Esophagus muscularis mucosa (tissue), 4 donors: Measurements from ENCODE around the gene LRRC61.
"Not testable (repeated sequence)": the region's sequence is repeated elsewhere in the genome, so short reads cannot be mapped to it uniquely, and the experiment has no call there.

Experiments
- EP300 ChIP-seq: sonication (generic); formaldehyde crosslinking; IDR thresholded peaks from one replicate; pipeline ENCODE4 v1.6.1; 2017; ENCODE audit warnings: antibody characterized with exemption
- POLR2A ChIP-seq: fragments of 450-650 bp; IDR thresholded peaks from one replicate; pipeline ENCODE4 v1.6.1; 2017; ENCODE audit warnings: antibody characterized with exemption, moderate library complexity, mild to moderate bottlenecking, low read depth
- POLR2AphosphoS5 ChIP-seq, 2 donors: sonication (generic); formaldehyde crosslinking; IDR thresholded peaks; one replicate each; pipeline ENCODE4 v1.6.1; 2017; ENCODE audit warnings: antibody characterized with exemption in 2 of 2
- TF ChIP-seq, protein P1 (sequence below), 3 experiments: fragments of 200-600 bp in 2 of 3; fragments of 450-650 bp in 1 of 3; sonication (generic) in 2 of 3; IDR thresholded peaks; one replicate each; pipeline ENCODE4 v1.5.1; 2017 to 2019; ENCODE audit warnings: antibody characterized with exemption in 3 of 3, mild to moderate bottlenecking in 2 of 3, moderate library complexity in 1 of 3

DNA sequence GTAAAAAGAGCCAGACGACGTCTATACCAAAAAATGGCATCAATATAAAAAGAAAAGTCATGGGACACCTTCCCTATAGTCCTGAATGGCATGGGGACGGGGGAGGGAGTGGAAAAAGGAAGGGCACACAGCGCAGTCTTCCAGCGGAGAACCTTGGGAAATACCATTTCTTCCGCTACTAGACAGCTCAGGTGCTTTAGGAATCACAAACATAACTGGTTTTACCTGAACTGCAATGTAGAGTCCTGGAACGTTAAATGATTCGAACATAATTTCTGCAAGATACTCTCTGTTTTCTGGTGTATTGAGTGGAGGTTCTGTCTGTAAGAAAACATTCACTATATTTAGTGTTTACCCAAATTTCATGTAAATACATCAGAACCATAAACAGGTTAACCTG, 28.1 kb upstream of the LRRC61 start:
- TF ChIP-seq, protein P1, sequence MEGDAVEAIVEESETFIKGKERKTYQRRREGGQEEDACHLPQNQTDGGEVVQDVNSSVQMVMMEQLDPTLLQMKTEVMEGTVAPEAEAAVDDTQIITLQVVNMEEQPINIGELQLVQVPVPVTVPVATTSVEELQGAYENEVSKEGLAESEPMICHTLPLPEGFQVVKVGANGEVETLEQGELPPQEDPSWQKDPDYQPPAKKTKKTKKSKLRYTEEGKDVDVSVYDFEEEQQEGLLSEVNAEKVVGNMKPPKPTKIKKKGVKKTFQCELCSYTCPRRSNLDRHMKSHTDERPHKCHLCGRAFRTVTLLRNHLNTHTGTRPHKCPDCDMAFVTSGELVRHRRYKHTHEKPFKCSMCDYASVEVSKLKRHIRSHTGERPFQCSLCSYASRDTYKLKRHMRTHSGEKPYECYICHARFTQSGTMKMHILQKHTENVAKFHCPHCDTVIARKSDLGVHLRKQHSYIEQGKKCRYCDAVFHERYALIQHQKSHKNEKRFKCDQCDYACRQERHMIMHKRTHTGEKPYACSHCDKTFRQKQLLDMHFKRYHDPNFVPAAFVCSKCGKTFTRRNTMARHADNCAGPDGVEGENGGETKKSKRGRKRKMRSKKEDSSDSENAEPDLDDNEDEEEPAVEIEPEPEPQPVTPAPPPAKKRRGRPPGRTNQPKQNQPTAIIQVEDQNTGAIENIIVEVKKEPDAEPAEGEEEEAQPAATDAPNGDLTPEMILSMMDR (IDR thresholded peaks at IDR 0.05), result not testable (repeated sequence)
- TF ChIP-seq EP300; POLR2A; POLR2AphosphoS5 (IDR thresholded peaks at IDR 0.05): not testable (repeated sequence)
